ENCODE measurements around the gene TNN. TPM values are rescaled to one million over a fixed set of nuclear protein-coding genes. Genes with fewer than 3 reads are reported as not detected.

Gene TNN
- total and polyA plus RNA-seq, 2 donors from 2014 or later = 0.26 TPM; not detected in 1

DNA sequence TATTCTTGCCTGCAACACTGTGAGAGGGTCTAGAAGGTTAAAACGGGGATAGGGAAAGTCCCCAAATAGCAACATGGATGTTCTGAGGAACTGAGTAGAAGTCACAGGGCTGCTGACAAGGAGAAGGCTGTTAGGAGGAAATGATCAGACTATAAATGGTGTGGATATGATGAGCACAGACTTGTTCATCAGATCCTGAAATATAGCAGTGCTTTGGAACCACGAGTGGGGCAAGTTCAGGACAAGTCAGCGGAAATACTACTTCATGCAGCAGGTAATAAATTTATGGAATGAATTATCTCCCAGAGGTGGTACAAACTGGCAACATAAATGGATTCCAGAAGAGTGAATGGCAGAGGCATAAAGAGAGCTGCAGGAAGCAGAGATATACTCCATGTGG, 128.2 kb downstream of the TNN start:
- no peak overlapping the region for H3K4me3 ChIP-seq (ENCODE audit: low read length in 3 of 3)
- H3K27me3 ChIP-seq (ENCODE audit: control insufficient read depth, insufficient read depth, low read length) = no peaks in the 10 kb centered on the region
- TF ChIP-seq, protein P1, sequence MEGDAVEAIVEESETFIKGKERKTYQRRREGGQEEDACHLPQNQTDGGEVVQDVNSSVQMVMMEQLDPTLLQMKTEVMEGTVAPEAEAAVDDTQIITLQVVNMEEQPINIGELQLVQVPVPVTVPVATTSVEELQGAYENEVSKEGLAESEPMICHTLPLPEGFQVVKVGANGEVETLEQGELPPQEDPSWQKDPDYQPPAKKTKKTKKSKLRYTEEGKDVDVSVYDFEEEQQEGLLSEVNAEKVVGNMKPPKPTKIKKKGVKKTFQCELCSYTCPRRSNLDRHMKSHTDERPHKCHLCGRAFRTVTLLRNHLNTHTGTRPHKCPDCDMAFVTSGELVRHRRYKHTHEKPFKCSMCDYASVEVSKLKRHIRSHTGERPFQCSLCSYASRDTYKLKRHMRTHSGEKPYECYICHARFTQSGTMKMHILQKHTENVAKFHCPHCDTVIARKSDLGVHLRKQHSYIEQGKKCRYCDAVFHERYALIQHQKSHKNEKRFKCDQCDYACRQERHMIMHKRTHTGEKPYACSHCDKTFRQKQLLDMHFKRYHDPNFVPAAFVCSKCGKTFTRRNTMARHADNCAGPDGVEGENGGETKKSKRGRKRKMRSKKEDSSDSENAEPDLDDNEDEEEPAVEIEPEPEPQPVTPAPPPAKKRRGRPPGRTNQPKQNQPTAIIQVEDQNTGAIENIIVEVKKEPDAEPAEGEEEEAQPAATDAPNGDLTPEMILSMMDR (IDR thresholded peaks at IDR 0.05; ENCODE audit: borderline replicate concordance, extremely low read depth, insufficient read depth) = no peak
- H3K9me3 ChIP-seq (ENCODE audit: control insufficient read depth in 2 of 3, insufficient read depth in 1 of 3, low read length in 3 of 3) = no peaks in the 10 kb centered on the region
- intact Hi-C loops (cut with DNase I) = no loop called here
- DNase-seq (no peak), FAIRE-seq (no peak)
- H3K4me1 ChIP-seq (ENCODE audit: control insufficient read depth in 2 of 3, insufficient read depth in 2 of 3, low read depth in 1 of 3, low read length in 3 of 3) = peaks cover 6 to 16% (median 14%) of the 10 kb centered on the region in 3 donors
- no peak overlapping the region for H3K27ac ChIP-seq (ENCODE audit: low read depth in 2 of 2, low read length in 2 of 2)
- H3K9ac ChIP-seq (ENCODE audit: low read length in 3 of 3) = no peak overlapping the region
- no peaks in the 10 kb centered on the region for H3K36me3 ChIP-seq (ENCODE audit: control insufficient read depth in 2 of 3, insufficient read depth in 3 of 3, low read length in 3 of 3)

DNA sequence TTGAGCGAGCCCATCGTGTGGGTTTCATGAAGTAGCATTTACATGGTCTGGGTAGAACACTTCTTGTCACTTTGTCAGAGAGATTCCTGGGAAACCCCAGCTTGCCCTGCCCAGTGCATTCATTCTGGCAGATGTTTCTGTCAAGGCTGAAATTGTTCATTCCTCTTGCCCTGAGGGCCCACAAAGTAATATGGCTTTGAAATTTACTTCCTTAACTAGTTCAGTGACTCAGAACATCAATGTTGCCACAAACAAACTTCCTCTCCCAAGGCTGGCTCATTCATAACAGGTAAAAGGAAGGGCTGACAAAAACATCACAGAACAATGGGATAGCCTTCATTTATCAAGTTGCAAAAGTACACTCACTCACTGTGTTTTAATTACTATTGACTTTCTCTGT, 129.9 kb downstream of the TNN start:
- Histone ChIP-seq H3K4me3 (ENCODE audit: low read length in 3 of 3) (no peak overlapping the region), H3K36me3 (ENCODE audit: control insufficient read depth in 2 of 3, insufficient read depth in 3 of 3, low read length in 3 of 3) (no peaks in the 10 kb centered on the region), H3K27me3 (ENCODE audit: control insufficient read depth, insufficient read depth, low read length) (no peaks in the 10 kb centered on the region), H3K27ac (ENCODE audit: low read depth in 2 of 2, low read length in 2 of 2) (no peak overlapping the region), H3K9me3 (ENCODE audit: control insufficient read depth in 2 of 3, insufficient read depth in 1 of 3, low read length in 3 of 3) (no peaks in the 10 kb centered on the region), H3K9ac (ENCODE audit: low read length in 3 of 3) (no peak overlapping the region), H3K4me1 (ENCODE audit: control insufficient read depth in 2 of 3, insufficient read depth in 2 of 3, low read depth in 1 of 3, low read length in 3 of 3) (peaks cover 6 to 11% (median 9%) of the 10 kb centered on the region in 3 donors)
- FAIRE-seq (no peak), DNase-seq (peak in 2 of 5 donors; percentile 61 to 64)
- intact Hi-C loops (cut with DNase I) = no loop called here
- TF ChIP-seq, protein P1 (IDR thresholded peaks at IDR 0.05; ENCODE audit: borderline replicate concordance, extremely low read depth, insufficient read depth) = no peak

Other genes with a start within 250 kb of the TNN start
- gene CACYBP, start 67.9 kb upstream of the TNN start, total RNA-seq = 49.7 TPM
- 97.4 TPM for gene CACYBP, start 67.9 kb upstream of the TNN start, polyA plus RNA-seq (ENCODE audit: insufficient read depth, low read depth, low replicate concordance)
- 35.7 TPM for gene MRPS14, start 44.4 kb upstream of the TNN start, total RNA-seq
- 48.0 TPM for gene MRPS14, start 44.4 kb upstream of the TNN start, polyA plus RNA-seq (ENCODE audit: insufficient read depth, low read depth, low replicate concordance)
- 34.1 TPM for gene KIAA0040, start 124.9 kb downstream of the TNN start, total RNA-seq
- gene KIAA0040, start 124.9 kb downstream of the TNN start, polyA plus RNA-seq (ENCODE audit: insufficient read depth, low read depth, low replicate concordance) = 20.0 TPM